Uterus (tissue), 4 donors: Measurements from ENCODE around the gene AHI1. TPM values are rescaled to one million over a fixed set of nuclear protein-coding genes. Genes with fewer than 3 reads are reported as not detected.

Source experiments
- DNase-seq, 2 donors: peaks; one replicate each; pipeline ENCODE4 v3.0.0-alpha.2; 2019 to 2020
- H3K27ac ChIP-seq, 2 donors: fragments of 200-600 bp; sonication (generic); 1 replicate in 1 of 2; 2 replicates in 1 of 2; pipeline ENCODE4 v1.5.1; 2016 to 2018
- H3K27me3 ChIP-seq, 2 donors: fragments of 200-600 bp; sonication (generic); one replicate each; pipeline ENCODE4 v1.5.1; 2018 to 2019; ENCODE audit warnings: control low read depth in 1 of 2
- H3K36me3 ChIP-seq, 2 donors: fragments of 200-600 bp; sonication (generic); one replicate each; pipeline ENCODE4 v1.5.1; 2019; ENCODE audit warnings: control low read depth in 1 of 2
- H3K4me1 ChIP-seq, 2 donors: fragments of 200-600 bp; sonication (generic); one replicate each; pipeline ENCODE4 v1.5.1; 2018 to 2019; ENCODE audit warnings: control low read depth in 1 of 2
- H3K4me3 ChIP-seq, 2 donors: fragments of 200-600 bp; sonication (generic); 1 replicate in 1 of 2; 2 replicates in 1 of 2; pipeline ENCODE4 v1.5.1; 2018 to 2019; ENCODE audit warnings: mild to moderate bottlenecking in 1 of 2
- H3K9me3 ChIP-seq, 2 donors: fragments of 200-600 bp; sonication (generic); one replicate each; pipeline ENCODE4 v1.5.1; 2019; ENCODE audit warnings: control low read depth in 1 of 2
- CTCF ChIP-seq, 4 experiments: fragments of 200-600 bp in 2 of 4; fragments of 450-650 bp in 2 of 4; sonication (generic) in 2 of 4; IDR thresholded peaks; one replicate each; pipeline ENCODE4 v1.5.1; 2016 to 2019; ENCODE audit warnings: antibody characterized with exemption in 4 of 4, mild to moderate bottlenecking in 2 of 4, moderate library complexity in 1 of 4
- POLR2A ChIP-seq, 2 donors: fragments of 450-650 bp; IDR thresholded peaks; one replicate each; pipeline ENCODE4 v1.6.1; 2016; ENCODE audit warnings: antibody characterized with exemption in 2 of 2, mild to moderate bottlenecking in 1 of 2, moderate library complexity in 1 of 2
- intact Hi-C: fragments of 100-400 bp; cut with DNase I; formaldehyde crosslinking; loops from one replicate; pipeline ENCODE4 v1.15.1; 2023; ENCODE audit warnings: low total_unique reads
- total RNA-seq, 4 donors: library from RNA; depleted of rRNA in 3 of 4; stranded (reverse); fragments of >200 nt in 3 of 4; gene quantifications; one replicate each; pipeline versions ENCODE4 v1.1.0 to v1.2.4, GENCODE V29; 2014 to 2023
- donor health status: DM: yes; HTN: yes; CAD: no.

The AHI1 gene
- total RNA-seq, 4 donors from 2014 or later = 43.5 to 85.1 (median 47.3) TPM

DNA sequence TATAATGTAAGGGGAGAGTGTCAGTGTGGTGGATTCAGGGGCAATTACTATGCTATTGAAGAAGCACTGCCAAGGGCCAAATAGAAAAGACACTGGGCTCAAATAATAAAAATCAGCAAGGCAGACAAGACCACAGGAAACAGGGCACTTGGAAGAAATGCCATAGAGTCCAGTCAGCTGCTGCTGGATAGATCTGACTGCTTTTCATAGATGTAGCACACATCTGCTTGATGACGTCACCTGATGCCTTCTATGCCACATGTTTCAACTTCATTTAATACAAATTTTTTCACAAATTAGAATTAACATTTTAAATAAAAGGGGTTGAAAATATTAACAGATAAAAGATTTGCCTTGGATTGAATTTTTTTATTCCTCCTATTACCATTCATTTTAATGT is 23.9 kb upstream of the AHI1 start:
- no peak overlapping the region for H3K4me3 ChIP-seq
- DNase-seq = no peak
- intact Hi-C loops = no loop called here

DNA sequence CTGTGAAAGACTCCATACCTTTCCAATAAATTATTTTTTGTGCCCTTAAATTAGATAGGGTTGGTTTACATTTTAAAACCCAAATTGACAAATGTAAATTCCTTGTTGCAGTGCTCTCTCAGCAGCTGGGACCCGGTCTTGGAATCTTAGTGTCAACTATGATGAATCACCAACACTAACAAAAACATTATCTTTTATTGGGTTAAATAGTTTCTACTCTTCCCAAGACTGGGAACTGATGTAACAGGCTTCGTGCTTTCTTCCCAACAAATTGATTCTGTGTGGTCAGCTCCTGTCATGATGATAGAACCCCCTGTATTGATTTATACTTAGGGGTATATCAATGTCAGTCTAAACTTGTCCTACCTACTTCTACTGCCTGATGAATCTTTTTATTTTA is 23.2 kb upstream of the AHI1 start:
- Histone ChIP-seq H3K27ac (no peak overlapping the region), H3K9me3 (peaks cover 0 to 3% of the 10 kb centered on the region in 2 donors), H3K4me1 (no peaks in the 10 kb centered on the region), H3K36me3 (no peaks in the 10 kb centered on the region), H3K27me3 (no peaks in the 10 kb centered on the region), H3K4me3 (no peak overlapping the region)
- TF ChIP-seq POLR2A (IDR thresholded peaks at IDR 0.05) (no peak), CTCF (IDR thresholded peaks at IDR 0.05) (no peak)
- intact Hi-C loops = no loop called here
- DNase-seq = no peak

More for the DNA sequence above, 23.9 kb upstream of the AHI1 start:
- peaks cover 0 to 3% of the 10 kb centered on the region in 2 donors for H3K9me3 ChIP-seq
- no peak for TF ChIP-seq CTCF (IDR thresholded peaks at IDR 0.05)
- TF ChIP-seq POLR2A (IDR thresholded peaks at IDR 0.05) = no peak
- no peaks in the 10 kb centered on the region for H3K36me3 ChIP-seq
- no peaks in the 10 kb centered on the region for H3K27me3 ChIP-seq
- no peak overlapping the region for H3K27ac ChIP-seq
- H3K4me1 ChIP-seq = no peaks in the 10 kb centered on the region

DNA sequence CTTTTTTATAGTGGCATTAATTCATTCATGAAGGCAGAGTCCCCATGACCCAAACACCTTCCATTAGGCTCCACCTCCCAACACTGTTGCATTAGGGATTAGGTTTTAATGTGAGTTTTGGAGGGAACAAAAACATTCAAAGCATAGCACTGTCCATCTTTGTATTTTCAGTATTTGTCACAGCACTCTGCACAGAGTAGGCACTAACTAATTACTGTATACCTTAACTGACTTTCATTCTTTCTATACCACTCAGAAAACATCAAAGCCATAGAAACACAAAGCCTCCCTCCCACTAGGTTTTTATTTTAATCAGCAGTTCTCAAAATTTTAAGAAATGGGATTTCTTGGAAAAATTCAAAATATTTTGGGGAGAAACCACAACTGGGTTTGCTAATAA is 21.8 kb upstream of the AHI1 start:
- intact Hi-C loops = no loop called here
- TF ChIP-seq POLR2A (IDR thresholded peaks at IDR 0.05) = no peak
- no peak for TF ChIP-seq CTCF (IDR thresholded peaks at IDR 0.05)
- H3K36me3 ChIP-seq = no peaks in the 10 kb centered on the region

DNA sequence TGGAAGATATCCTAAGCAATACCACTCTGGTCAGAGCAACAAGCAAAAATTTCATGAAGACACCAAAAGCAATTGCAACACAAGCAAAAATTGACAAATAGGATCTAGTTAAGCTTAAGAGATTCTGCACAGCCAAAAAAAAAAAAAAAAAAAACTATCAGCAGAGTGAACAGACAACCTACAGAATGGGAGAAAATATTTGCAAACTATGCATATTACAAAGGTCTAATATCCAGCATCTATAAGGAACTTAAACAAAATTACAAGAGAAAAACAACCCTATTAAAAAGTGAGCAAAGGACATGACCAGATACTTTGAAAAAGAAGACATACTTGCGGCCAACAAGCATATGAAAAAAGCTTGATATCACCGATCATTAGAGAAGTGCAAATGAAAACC is 20.0 kb upstream of the AHI1 start:
- H3K27me3 ChIP-seq = no peaks in the 10 kb centered on the region
- no peaks in the 10 kb centered on the region for H3K36me3 ChIP-seq
- TF ChIP-seq POLR2A (IDR thresholded peaks at IDR 0.05) (no peak), CTCF (IDR thresholded peaks at IDR 0.05) (no peak)
- H3K27ac ChIP-seq = no peak overlapping the region
- no peak for DNase-seq
- intact Hi-C loops = no loop called here
- H3K4me3 ChIP-seq = no peak overlapping the region
- H3K9me3 ChIP-seq = peaks cover 0 to 3% of the 10 kb centered on the region in 2 donors
- no peaks in the 10 kb centered on the region for H3K4me1 ChIP-seq

More for the DNA sequence above, 21.8 kb upstream of the AHI1 start:
- H3K27me3 ChIP-seq = no peaks in the 10 kb centered on the region
- peaks cover 0 to 3% of the 10 kb centered on the region in 2 donors for H3K9me3 ChIP-seq
- H3K27ac ChIP-seq = no peak overlapping the region
- H3K4me3 ChIP-seq = no peak overlapping the region
- DNase-seq = no peak
- no peaks in the 10 kb centered on the region for H3K4me1 ChIP-seq

GRCh38 chr6:135514706-135515105 is 17.2 kb upstream of the AHI1 start:
- H3K4me3 ChIP-seq = no peak overlapping the region
- DNase-seq = no peak
- H3K9me3 ChIP-seq = peaks cover 0 to 3% of the 10 kb centered on the region in 2 donors
- H3K27ac ChIP-seq = no peak overlapping the region
- H3K36me3 ChIP-seq = no peaks in the 10 kb centered on the region
- TF ChIP-seq CTCF (IDR thresholded peaks at IDR 0.05) (no peak), POLR2A (IDR thresholded peaks at IDR 0.05) (no peak)
- H3K27me3 ChIP-seq = no peaks in the 10 kb centered on the region
- intact Hi-C loops = no loop called here
- no peaks in the 10 kb centered on the region for H3K4me1 ChIP-seq
